Suppressor macrophage (primary cell): Measurements from ENCODE around the gene LGR6.
"Not testable (repeated sequence)": the region's sequence is repeated elsewhere in the genome, so short reads cannot be mapped to it uniquely, and the experiment has no call there.

Experiments used
- DNase-seq, 4 experiments: peaks; one replicate each; pipeline ENCODE4 v3.0.0-alpha.2; 2020 to 2022

Gene LGR6

GRCh38 chr1:202223121-202223860 lies 29.7 kb downstream of the LGR6 start:
- DNase-seq = no peak

- DNase-seq = no peak
Measured at GRCh38 chr1:202224453-202224852, 30.9 kb downstream of the LGR6 start.

- no peak for DNase-seq
Measured at GRCh38 chr1:202225131-202225530, 31.5 kb downstream of the LGR6 start.

GRCh38 chr1:202227053-202227672 lies 33.6 kb downstream of the LGR6 start:
- no peak for DNase-seq

GRCh38 chr1:202227997-202228401 lies 34.4 kb downstream of the LGR6 start:
- no peak for DNase-seq

- DNase-seq = no peak
Measured at GRCh38 chr1:202228484-202229122, 35.0 kb downstream of the LGR6 start.

- no peak for DNase-seq
Measured at GRCh38 chr1:202229376-202229775, 35.8 kb downstream of the LGR6 start.

- DNase-seq = no peak
Measured at GRCh38 chr1:202230061-202230938, 36.7 kb downstream of the LGR6 start.

GRCh38 chr1:202230939-202231645 lies 37.5 kb downstream of the LGR6 start:
- DNase-seq = no peak

GRCh38 chr1:202233171-202233570 lies 39.6 kb downstream of the LGR6 start:
- no peak for DNase-seq

- no peak for DNase-seq
Measured at GRCh38 chr1:202233804-202234203, 40.2 kb downstream of the LGR6 start.

- DNase-seq = no peak
Measured at GRCh38 chr1:202234331-202235002, 40.9 kb downstream of the LGR6 start.

GRCh38 chr1:202235003-202235660 lies 41.5 kb downstream of the LGR6 start:
- no peak for DNase-seq

GRCh38 chr1:202235856-202236837 lies 42.5 kb downstream of the LGR6 start:
- DNase-seq = peak; percentile 76 to 86 (median 79)

- peak; percentile 43 to 72 (median 55) for DNase-seq
Measured at GRCh38 chr1:202237052-202237451, 43.5 kb downstream of the LGR6 start.

- no peak for DNase-seq
Measured at GRCh38 chr1:202238914-202239313, 45.3 kb downstream of the LGR6 start.

- not testable (repeated sequence) for DNase-seq
Measured at GRCh38 chr1:202240226-202240625, 46.6 kb downstream of the LGR6 start.

- no peak for DNase-seq
Measured at GRCh38 chr1:202240956-202241355, 47.4 kb downstream of the LGR6 start.

- no peak for DNase-seq
Measured at GRCh38 chr1:202241376-202242079, 47.9 kb downstream of the LGR6 start.
